Testis (tissue), 3 donors: Measurements from ENCODE around the gene IGSF9B. TPM values are rescaled to one million over a fixed set of nuclear protein-coding genes. Genes with fewer than 3 reads are reported as not detected.

Experiments
- DNase-seq: peaks from one replicate; pipeline ENCODE4 v3.0.0-alpha.2; 2019
- H3K27ac ChIP-seq, 2 donors: fragments of 200-600 bp; sonication (generic); one replicate each; pipeline ENCODE4 v1.5.1; 2019
- H3K27me3 ChIP-seq: fragments of 200-600 bp; sonication (generic); one replicate; pipeline ENCODE4 v1.5.1; 2019
- H3K36me3 ChIP-seq: fragments of 200-600 bp; sonication (generic); one replicate; pipeline ENCODE4 v1.5.1; 2017; ENCODE audit warnings: low read depth; ENCODE audit errors: missing control alignments
- H3K4me1 ChIP-seq: fragments of 200-600 bp; sonication (generic); one replicate; pipeline ENCODE4 v1.5.1; 2019
- H3K4me3 ChIP-seq, 2 donors: fragments of 200-600 bp; sonication (generic); one replicate each; pipeline ENCODE4 v1.5.1; 2017 to 2019
- H3K9me3 ChIP-seq: fragments of 200-600 bp; sonication (generic); one replicate; pipeline ENCODE4 v1.5.1; 2017
- POLR2A ChIP-seq: fragments of 450-650 bp; IDR thresholded peaks from one replicate; pipeline ENCODE4 v1.6.1; 2017; ENCODE audit warnings: antibody characterized with exemption, mild to moderate bottlenecking, moderate library complexity
- WGBS, 2 donors: methylation state at CpG; one replicate each; pipeline ENCODE4 v1.1.5; 2018; 5-methylcytosine and 5-hydroxymethylcytosine counted together
- intact Hi-C: fragments of 100-400 bp; cut with DNase I; formaldehyde crosslinking; loops from one replicate; pipeline ENCODE4 v1.15.1; 2023; ENCODE audit warnings: low total_unique reads
- polyA plus RNA-seq: library from polyadenylated mRNA; stranded (reverse); fragments of 350-450 nt; fragmentation: Illumina TruSeq; extraction: RNeasy Lipid Tissue Mini Kit (QIAGEN cat#74804); gene quantifications from one replicate; pipeline ENCODE4 v1.2.3, GENCODE V29; 2014; ENCODE audit warnings: low read depth, low replicate concordance; ENCODE audit not compliant: insufficient read depth
- total RNA-seq, 2 donors: library from RNA; depleted of rRNA; stranded (reverse); fragments of >200 nt; gene quantifications; one replicate each; pipeline ENCODE4 v1.2.3, GENCODE V29; 2016
- TF ChIP-seq, protein P1 (sequence below), 3 experiments: fragments of 450-650 bp in 2 of 3; fragments of 200-600 bp in 1 of 3; sonication (generic) in 1 of 3; IDR thresholded peaks; one replicate each; pipeline ENCODE4 v1.5.1; 2016 to 2019; ENCODE audit warnings: antibody characterized with exemption in 3 of 3, mild to moderate bottlenecking in 2 of 3, moderate library complexity in 1 of 3

The IGSF9B gene
- total and polyA plus RNA-seq, 3 donors from 2014 or later: 16.8 to 119 (median 71.9) TPM

DNA sequence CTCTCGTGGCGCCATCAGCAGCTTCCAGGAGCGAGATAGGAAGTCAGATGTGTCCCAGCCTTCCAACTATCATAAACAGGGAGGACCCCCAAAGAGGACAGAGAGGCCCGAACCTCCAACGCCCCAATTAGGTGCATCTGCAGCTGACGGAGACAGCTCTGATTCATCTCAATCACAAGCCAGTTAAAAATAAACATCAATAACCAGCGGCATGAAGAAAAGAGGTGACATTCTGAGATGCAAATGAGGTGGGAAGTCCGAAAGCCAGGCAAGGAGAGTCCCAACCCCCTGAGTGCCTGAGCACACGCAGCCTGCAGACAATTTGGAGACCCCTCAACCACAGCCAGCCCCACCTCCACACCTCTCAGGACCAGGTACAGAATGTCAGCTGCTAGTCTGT is 28.1 kb upstream of the IGSF9B start:
- Histone ChIP-seq H3K27me3 (no peaks in the 10 kb centered on the region), H3K4me1 (no peaks in the 10 kb centered on the region), H3K36me3 (no peaks in the 10 kb centered on the region), H3K27ac (no peak overlapping the region), H3K4me3 (no peak overlapping the region), H3K9me3 (no peaks in the 10 kb centered on the region)
- intact Hi-C loops: no loop called here
- 79 to 83% methylated on average over 9 of the region's 9 CpGs for WGBS, 2 donors
- TF ChIP-seq POLR2A: no peak
- TF ChIP-seq, protein P1, sequence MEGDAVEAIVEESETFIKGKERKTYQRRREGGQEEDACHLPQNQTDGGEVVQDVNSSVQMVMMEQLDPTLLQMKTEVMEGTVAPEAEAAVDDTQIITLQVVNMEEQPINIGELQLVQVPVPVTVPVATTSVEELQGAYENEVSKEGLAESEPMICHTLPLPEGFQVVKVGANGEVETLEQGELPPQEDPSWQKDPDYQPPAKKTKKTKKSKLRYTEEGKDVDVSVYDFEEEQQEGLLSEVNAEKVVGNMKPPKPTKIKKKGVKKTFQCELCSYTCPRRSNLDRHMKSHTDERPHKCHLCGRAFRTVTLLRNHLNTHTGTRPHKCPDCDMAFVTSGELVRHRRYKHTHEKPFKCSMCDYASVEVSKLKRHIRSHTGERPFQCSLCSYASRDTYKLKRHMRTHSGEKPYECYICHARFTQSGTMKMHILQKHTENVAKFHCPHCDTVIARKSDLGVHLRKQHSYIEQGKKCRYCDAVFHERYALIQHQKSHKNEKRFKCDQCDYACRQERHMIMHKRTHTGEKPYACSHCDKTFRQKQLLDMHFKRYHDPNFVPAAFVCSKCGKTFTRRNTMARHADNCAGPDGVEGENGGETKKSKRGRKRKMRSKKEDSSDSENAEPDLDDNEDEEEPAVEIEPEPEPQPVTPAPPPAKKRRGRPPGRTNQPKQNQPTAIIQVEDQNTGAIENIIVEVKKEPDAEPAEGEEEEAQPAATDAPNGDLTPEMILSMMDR (IDR thresholded peaks at IDR 0.05): no peak
- DNase-seq: no peak

DNA sequence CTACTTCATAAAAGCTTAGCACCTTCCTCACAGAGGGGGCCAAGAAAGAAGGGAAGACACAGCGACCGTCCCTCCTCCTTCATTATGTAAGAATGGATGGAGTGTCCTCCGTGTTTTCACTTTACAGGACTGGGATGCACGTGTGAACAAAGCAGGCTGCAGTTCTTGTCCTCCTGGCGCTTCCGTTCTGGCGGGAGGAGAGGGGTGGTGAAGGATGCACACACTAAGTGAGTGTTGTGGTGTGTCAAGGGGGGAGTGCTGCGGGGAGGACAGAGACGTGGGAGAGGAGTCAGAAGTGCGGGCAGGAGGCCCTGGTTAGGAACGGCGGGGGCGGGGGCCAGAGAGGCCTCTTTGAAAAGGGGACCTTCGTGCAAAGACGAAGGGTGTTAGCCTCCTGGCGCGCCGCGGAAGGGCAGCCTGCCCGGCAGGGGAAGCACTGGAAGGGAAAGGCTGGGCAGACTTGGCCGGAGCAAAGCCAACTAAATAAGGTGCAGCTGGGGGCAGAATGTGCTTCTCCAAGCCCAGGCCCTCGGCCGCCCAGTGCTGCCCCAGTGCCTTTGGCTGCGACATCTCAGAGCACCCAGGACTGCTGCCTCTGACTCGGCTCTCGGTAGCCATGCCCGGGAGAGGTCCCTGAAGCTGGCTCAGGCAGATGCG is 27.0 kb upstream of the IGSF9B start:
- Histone ChIP-seq H3K4me3 (no peak overlapping the region), H3K27me3 (no peaks in the 10 kb centered on the region), H3K27ac (no peak overlapping the region), H3K4me1 (no peaks in the 10 kb centered on the region), H3K36me3 (no peaks in the 10 kb centered on the region), H3K9me3 (no peaks in the 10 kb centered on the region)
- TF ChIP-seq POLR2A: no peak
- TF ChIP-seq, protein P1 (IDR thresholded peaks at IDR 0.05): no peak
- 51 to 65% methylated on average over 21 to 26 of the region's 28 CpGs for WGBS, 2 donors
- intact Hi-C loops: no loop called here
- DNase-seq: no peak

DNA sequence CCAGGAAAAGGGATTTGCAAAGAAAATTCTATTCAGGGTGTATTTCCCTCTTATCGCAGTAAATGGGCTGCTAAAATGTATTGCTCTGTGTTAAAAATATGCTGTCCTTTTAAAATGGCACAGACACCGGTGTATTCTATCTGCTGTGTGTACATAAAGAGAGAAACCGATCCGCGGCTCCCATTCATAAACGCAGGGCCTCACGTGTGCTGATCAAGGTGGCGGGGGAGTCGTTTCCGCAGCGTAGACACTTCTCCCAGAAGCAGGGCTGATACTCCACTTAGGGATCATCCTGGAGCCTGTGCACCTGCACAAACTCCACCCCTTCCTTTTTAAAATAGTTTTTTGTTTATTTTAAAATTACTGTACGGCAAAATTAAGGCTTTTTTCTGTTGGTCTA is 26.1 kb upstream of the IGSF9B start:
- H3K4me3 ChIP-seq: no peak overlapping the region
- intact Hi-C loops: no loop called here
- no peaks in the 10 kb centered on the region for H3K4me1 ChIP-seq
- DNase-seq: no peak
- H3K27ac ChIP-seq: no peak overlapping the region
- TF ChIP-seq, protein P1 (IDR thresholded peaks at IDR 0.05): no peak
- TF ChIP-seq POLR2A: no peak
- H3K36me3 ChIP-seq: no peaks in the 10 kb centered on the region
- H3K9me3 ChIP-seq: no peaks in the 10 kb centered on the region
- WGBS, 2 donors: 56 to 66% methylated on average over 12 of the region's 12 CpGs
- no peaks in the 10 kb centered on the region for H3K27me3 ChIP-seq

DNA sequence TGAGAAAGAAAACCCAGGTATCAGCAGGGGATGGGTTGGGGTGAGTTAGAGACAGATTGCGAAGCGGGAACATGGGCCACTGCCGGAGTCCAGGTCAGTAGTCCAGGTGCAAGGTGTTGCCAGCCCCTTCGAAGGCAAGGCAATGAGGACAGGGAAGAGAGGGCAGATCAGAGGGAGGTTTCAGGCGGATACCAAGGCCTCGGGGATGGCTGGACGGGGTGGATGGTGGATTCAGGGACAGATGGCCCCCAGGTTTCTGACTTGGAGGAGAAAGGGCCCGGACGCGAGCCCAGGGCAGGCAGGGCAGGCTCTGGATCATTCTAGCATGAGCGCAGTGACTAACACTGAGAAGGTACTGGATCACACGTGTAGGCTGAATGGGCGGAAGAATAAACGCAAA is 25.4 kb upstream of the IGSF9B start:
- H3K9me3 ChIP-seq: no peaks in the 10 kb centered on the region
- H3K4me3 ChIP-seq: no peak overlapping the region
- H3K27ac ChIP-seq: no peak overlapping the region
- WGBS, 2 donors: 85 to 90% methylated on average over 14 of the region's 14 CpGs
- no peaks in the 10 kb centered on the region for H3K4me1 ChIP-seq
- no peaks in the 10 kb centered on the region for H3K27me3 ChIP-seq
- no peaks in the 10 kb centered on the region for H3K36me3 ChIP-seq
- TF ChIP-seq, protein P1 (IDR thresholded peaks at IDR 0.05): no peak
- intact Hi-C loops: no loop called here
- no peak for DNase-seq

DNA sequence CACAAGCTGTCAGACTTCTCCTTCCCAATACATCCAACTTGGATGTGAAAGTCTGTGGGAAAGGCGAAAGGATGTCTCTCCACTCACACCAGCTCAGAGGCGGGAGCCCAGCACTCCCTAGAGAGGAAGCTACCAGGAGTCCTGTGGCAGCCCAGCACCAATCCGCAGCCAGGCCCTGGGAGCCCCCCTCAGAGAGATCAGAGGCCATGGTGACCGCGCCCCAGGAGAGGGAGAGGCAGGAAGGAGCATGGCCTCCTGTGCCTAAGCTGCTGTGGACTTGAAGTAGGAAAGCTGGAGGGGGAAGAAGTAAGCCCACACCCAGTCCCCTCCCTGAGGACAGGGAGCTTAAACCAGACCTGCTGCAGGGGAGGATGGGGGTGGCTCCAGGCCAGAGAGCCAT is 24.4 kb upstream of the IGSF9B start:
- DNase-seq: no peak
- intact Hi-C loops: no loop called here
- Histone ChIP-seq H3K27me3 (no peaks in the 10 kb centered on the region), H3K4me3 (no peak overlapping the region), H3K4me1 (no peaks in the 10 kb centered on the region), H3K27ac (no peak overlapping the region), H3K36me3 (no peaks in the 10 kb centered on the region), H3K9me3 (no peaks in the 10 kb centered on the region)
- 76 to 89% methylated on average over 2 to 5 of the region's 5 CpGs for WGBS, 2 donors
- TF ChIP-seq POLR2A: no peak
- TF ChIP-seq, protein P1 (IDR thresholded peaks at IDR 0.05): no peak
